WI38 (cell line): Measurements from ENCODE around the gene POLN.

ENCODE experiments used
- H3K4me3 ChIP-seq: 2 replicates; pipeline ENCODE4 v1.5.1; 2011; ENCODE audit warnings: low read depth, mild to moderate bottlenecking, control low read depth, low read length
- CTCF ChIP-seq: IDR thresholded peaks from 2 replicates; pipeline ENCODE4 v1.5.1; 2012; ENCODE audit warnings: low read depth, mild to moderate bottlenecking, control low read depth, low read length

POLN gene

GRCh38 chr4:2047781-2048581 is 193.9 kb downstream of the POLN start:
- no peak for TF ChIP-seq CTCF
- H3K4me3 ChIP-seq = no peak overlapping the region

- H3K4me3 ChIP-seq = no peak overlapping the region
- no peak for TF ChIP-seq CTCF
Observed at GRCh38 chr4:2047031-2047660, 194.8 kb downstream of the POLN start.

GRCh38 chr4:2046031-2046961 is 195.6 kb downstream of the POLN start:
- no peak for TF ChIP-seq CTCF
- no peak overlapping the region for H3K4me3 ChIP-seq

GRCh38 chr4:2045518-2045951 is 196.4 kb downstream of the POLN start:
- no peak for TF ChIP-seq CTCF
- H3K4me3 ChIP-seq = no peak overlapping the region

- no peak overlapping the region for H3K4me3 ChIP-seq
- no peak for TF ChIP-seq CTCF
Observed at GRCh38 chr4:2044542-2045517, 197.1 kb downstream of the POLN start.

- no peak overlapping the region for H3K4me3 ChIP-seq
- no peak for TF ChIP-seq CTCF
Observed at GRCh38 chr4:2044119-2044485, 197.8 kb downstream of the POLN start.
